Measurements from ENCODE around the gene DNAJC7.

- TF ChIP-seq CTCF (IDR thresholded peaks at IDR 0.05; ENCODE audit: insufficient read depth, low read length, poor library complexity, severe bottlenecking) (no peak), EZH2phosphoT487 (conservative IDR thresholded peaks at IDR 0.05; ENCODE audit: low read length) (no peak)
Measured at GRCh38 chr17:42051013-42051400, 33.8 kb upstream of the DNAJC7 start.
